ENCODE measurements around the gene FMNL2. TPM values are rescaled to one million over a fixed set of nuclear protein-coding genes. Genes with fewer than 3 reads are reported as not detected.

FMNL2 gene
- total RNA-seq, 1 experiment from 2014 or later, result 28.1 TPM

- intact Hi-C loops (cut with micrococcal nuclease), result no loop called here
- no peak for DNase-seq (ENCODE audit: low read depth, low spot score)
- H3K9ac ChIP-seq (ENCODE audit: low read length), result no peak overlapping the region
- no peak overlapping the region for H3K4me3 ChIP-seq (replicated peaks in 1 of 2; ENCODE audit: low read depth in 1 of 2, low read length in 2 of 2)
- ATAC-seq, result no peak
- ChIA-PET RAD21 (ENCODE audit: low non-redundant PET in 1 of 2, low total read pairs in 2 of 2, uncharacterized antibody in 2 of 2, unreplicated experiment in 2 of 2) (no interaction called here), CTCF (no interaction called here), POLR2A (no interaction called here)
- no peaks in the 10 kb centered on the region for H3K9me2 ChIP-seq (ENCODE audit: insufficient read depth)
- no peak overlapping the region for H3K4me2 ChIP-seq (ENCODE audit: low read length)
- H3K4me1 ChIP-seq (ENCODE audit: control insufficient read depth in 1 of 2, insufficient read depth in 2 of 2, low read length in 2 of 2), result no peaks in the 10 kb centered on the region
- H3K9me3 ChIP-seq (ENCODE audit: control insufficient read depth in 1 of 2, insufficient read depth in 1 of 2, low read depth in 1 of 2, low read length in 2 of 2), result no peaks in the 10 kb centered on the region
- H4K20me1 ChIP-seq (ENCODE audit: insufficient read depth), result no peaks in the 10 kb centered on the region
- TF ChIP-seq ZNF274 (IDR thresholded peaks at IDR 0.05; ENCODE audit: low read depth, low read length), result no peak
- TF ChIP-seq SIN3A (IDR thresholded peaks at IDR 0.05; ENCODE audit: low read depth), result no peak
- no peak for TF ChIP-seq POLR2A (IDR thresholded peaks at IDR 0.05; ENCODE audit: borderline replicate concordance, extremely low read depth, insufficient read depth, insufficient read length)
- TF ChIP-seq REST (IDR thresholded peaks at IDR 0.05; ENCODE audit: low read depth), result no peak
- no peak for TF ChIP-seq ELF1 (IDR thresholded peaks at IDR 0.05; ENCODE audit: borderline replicate concordance, low read depth)
- TF ChIP-seq EGR1 (IDR thresholded peaks at IDR 0.05; ENCODE audit: low read depth), result no peak
- no peak for TF ChIP-seq SP1 (IDR thresholded peaks at IDR 0.05; ENCODE audit: low read depth)
- H3K27me3 ChIP-seq (ENCODE audit: insufficient read depth, low read length), result no peaks in the 10 kb centered on the region
- H3K79me2 ChIP-seq (ENCODE audit: insufficient read depth, low read length), result no peaks in the 10 kb centered on the region
- no TSS peak for BruUV-seq (replicated peaks)
- no peaks in the 10 kb centered on the region for H3K36me3 ChIP-seq (ENCODE audit: control insufficient read depth in 1 of 2, insufficient read depth in 2 of 2, low read length in 2 of 2)
- no peak overlapping the region for H2AFZ ChIP-seq (ENCODE audit: low read depth, low read length, poor library complexity, severe bottlenecking)
- H3K27ac ChIP-seq (ENCODE audit: low read depth, low read length), result no peak overlapping the region
Observed at GRCh38 chr2:152557273-152557888, 222.4 kb downstream of the FMNL2 start.

All from HCT116 (cell line).